B cell (primary cell): ENCODE results near the gene FAM107A. TPM values are rescaled to one million over a fixed set of nuclear protein-coding genes. Genes with fewer than 3 reads are reported as not detected.

Source experiments
- ATAC-seq: fragments of 200-7000 bp; cut with Tn5 transposase; one replicate; pipeline ENCODE4 v1.10.0; 2021; ENCODE audit warnings: low read depth, mild to moderate bottlenecking, moderate number of reproducible peaks, moderate library complexity
- CTCF ChIA-PET: fragments of 350-600 bp; sonication (Branson Sonifier 250); formaldehyde crosslinking; loops from one replicate; lab custom pipeline; 2021; ENCODE audit warnings: antibody characterized with exemption, inconsistent platforms; lab: Charles Lee
- POLR2A ChIA-PET: fragments of 350-600 bp; sonication (Branson Sonifier 250); formaldehyde crosslinking; loops from one replicate; lab custom pipeline; 2021; ENCODE audit warnings: antibody characterized with exemption; lab: Charles Lee
- DNase-seq: peaks from one replicate; pipeline ENCODE4 v3.0.0; 2013
- H2AFZ ChIP-seq: 2 replicates; pipeline ENCODE4 v1.6.1; 2012; ENCODE audit warnings: mild to moderate bottlenecking, low read depth, low read length; ENCODE audit not compliant: insufficient read depth, poor library complexity, severe bottlenecking
- H3K27ac ChIP-seq, 2 donors: 1 replicate in 1 of 2; 2 replicates in 1 of 2; pipeline ENCODE4 v1.5.1; 2012 to 2013; ENCODE audit warnings: low read length in 2 of 2, mild to moderate bottlenecking in 2 of 2, moderate library complexity in 1 of 2
- H3K27me3 ChIP-seq, 4 experiments: fragments of 200-600 bp in 1 of 4; sonication (generic) in 1 of 4; replicated peaks in 1 of 4; 1 replicate in 2 of 4; 2 replicates in 2 of 4; pipeline versions ENCODE4 v1.6.1 to v1.7.0; 2013 to 2016; ENCODE audit warnings: low read length in 3 of 4, mild to moderate bottlenecking in 2 of 4, mixed read lengths in 1 of 4, moderate library complexity in 1 of 4; ENCODE audit not compliant: insufficient read depth in 4 of 4, control insufficient read depth in 3 of 4; ENCODE audit errors: control extremely low read depth in 1 of 4
- H3K36me3 ChIP-seq, 2 experiments: replicated peaks in 1 of 2; 1 replicate in 1 of 2; 2 replicates in 1 of 2; pipeline versions ENCODE4 v1.6.1 to v1.7.1; 2013; ENCODE audit warnings: low read length in 1 of 2; ENCODE audit not compliant: insufficient read depth in 2 of 2, control insufficient read depth in 1 of 2; ENCODE audit errors: control extremely low read depth in 1 of 2, extremely low read depth in 1 of 2
- H3K4me1 ChIP-seq, 2 donors: fragments of 200-600 bp in 1 of 2; sonication (generic) in 1 of 2; 1 replicate in 1 of 2; 2 replicates in 1 of 2; pipeline versions ENCODE4 v1.5.1 to v1.6.1; 2013 to 2017; ENCODE audit warnings: low read length in 2 of 2; ENCODE audit not compliant: control insufficient read depth in 2 of 2, insufficient read depth in 2 of 2
- H3K4me2 ChIP-seq: replicated peaks from 2 replicates; pipeline ENCODE3; 2012; ENCODE audit warnings: mild to moderate bottlenecking, low read depth, low read length; ENCODE audit not compliant: poor library complexity, severe bottlenecking
- H3K4me3 ChIP-seq, 5 experiments: fragments of 200-600 bp in 1 of 5; sonication (generic) in 1 of 5; 1 replicate in 3 of 5; 2 replicates in 2 of 5; pipeline versions ENCODE4 v1.5.1 to v1.7.0; 2011 to 2016; ENCODE audit warnings: low read length in 4 of 5, mild to moderate bottlenecking in 4 of 5, low read depth in 2 of 5, control low read depth in 1 of 5, moderate library complexity in 1 of 5; ENCODE audit not compliant: insufficient read depth in 1 of 5; ENCODE audit errors: control extremely low read depth in 1 of 5, extremely low read depth in 1 of 5
- H3K79me2 ChIP-seq: fragments of 200-600 bp; sonication (generic); one replicate; pipeline ENCODE4 v1.6.0; 2016; ENCODE audit warnings: low read length; ENCODE audit not compliant: control insufficient read depth, insufficient read depth
- H3K9ac ChIP-seq: fragments of 200-600 bp; sonication (generic); 2 replicates; pipeline ENCODE4 v1.6.1; 2017; ENCODE audit warnings: mild to moderate bottlenecking, low read length, moderate library complexity
- H3K9me3 ChIP-seq, 3 donors: one replicate each; pipeline versions ENCODE4 v1.6.1 to v1.7.1; 2013; ENCODE audit warnings: low read length in 2 of 3; ENCODE audit not compliant: control insufficient read depth in 2 of 3, insufficient read depth in 1 of 3; ENCODE audit errors: control extremely low read depth in 1 of 3
- H4K20me1 ChIP-seq: 2 replicates; pipeline ENCODE4 v1.6.0; 2012; ENCODE audit warnings: mild to moderate bottlenecking, low read length; ENCODE audit not compliant: insufficient read depth, control insufficient read depth, poor library complexity, severe bottlenecking
- H3K27ac Mint-ChIP-seq: one replicate; pipeline ENCODE4 v1.8.0; 2021; ENCODE audit warnings: mixed read lengths
- H3K27me3 Mint-ChIP-seq: one replicate; pipeline ENCODE4 v1.8.0; 2021; ENCODE audit warnings: mixed read lengths
- H3K4me1 Mint-ChIP-seq: one replicate; pipeline ENCODE4 v1.8.0; 2021; ENCODE audit warnings: mixed read lengths
- H3K4me3 Mint-ChIP-seq: one replicate; pipeline ENCODE4 v1.8.0; 2021; ENCODE audit warnings: mixed read lengths
- H3K9me3 Mint-ChIP-seq: one replicate; pipeline ENCODE4 v1.8.0; 2022; ENCODE audit warnings: mixed read lengths; ENCODE audit not compliant: insufficient read depth
- CTCF ChIP-seq: fragments of 200-600 bp; IDR thresholded peaks from one replicate; pipeline ENCODE4 v1.8.0; 2022; ENCODE audit warnings: antibody characterized with exemption, mild to moderate bottlenecking
- EZH2 ChIP-seq: IDR thresholded peaks from 2 replicates; pipeline ENCODE4 v1.6.1; 2012; ENCODE audit warnings: borderline replicate concordance, low read depth, mild to moderate bottlenecking, moderate library complexity, low read length; ENCODE audit not compliant: insufficient read depth, poor library complexity, severe bottlenecking
- WGBS: methylation state at CpG from one replicate; pipeline ENCODE4 v1.1.5; 2013; ENCODE audit warnings: missing lambda C conversion rate; ENCODE audit not compliant: insufficient coverage; 5-methylcytosine and 5-hydroxymethylcytosine counted together
- intact Hi-C: fragments of 100-400 bp; cut with micrococcal nuclease; formaldehyde crosslinking; loops from one replicate; pipeline ENCODE4 v1.10.0; 2022
- polyA plus RNA-seq: library from polyadenylated mRNA; depleted of rRNA; stranded (reverse); fragments of >200 nt; gene quantifications from 2 replicates; pipeline ENCODE4 v1.2.3, GENCODE V29; 2012
- total RNA-seq, 2 donors: library from RNA; stranded (reverse); fragments of 120-200 nt in 1 of 2; gene quantifications; 1 replicate in 1 of 2; 2 replicates in 1 of 2; pipeline versions ENCODE4 v1.2.3 to v1.2.4, GENCODE V29; 2013 to 2022

The FAM107A gene
- total and polyA plus RNA-seq, 2 donors (not counting 1 experiment from before 2014, with no cell fraction given), result not detected

- CTCF ChIA-PET, result interaction anchor here (1.4 to 10.3 kb wide), 4 partner anchors 12 to 74 kb away, joined by 3 to 85 read pairs (median 10); partner anchors contain the start of gene KCTD6
- no peak overlapping the region for H3K4me3 Mint-ChIP-seq
- Histone ChIP-seq H3K4me3 (no peak overlapping the region), H4K20me1 (no peaks in the 10 kb centered on the region), H3K9me3 (no peaks in the 10 kb centered on the region), H3K9ac (no peak overlapping the region), H3K4me1 (peaks cover 4 to 6% of the 10 kb centered on the region in 2 donors), H3K27ac (no peak overlapping the region), H3K79me2 (no peaks in the 10 kb centered on the region), H3K36me3 (no peaks in the 10 kb centered on the region), H3K4me2 (no peak overlapping the region), H2AFZ (no peak overlapping the region), H3K27me3 (peaks cover 0 to 4% (median 0%) of the 10 kb centered on the region in 4 experiments)
- H3K27ac Mint-ChIP-seq, result no peak overlapping the region
- no peaks in the 10 kb centered on the region for H3K9me3 Mint-ChIP-seq
- POLR2A ChIA-PET, result no interaction called here
- intact Hi-C loops, result no loop called here
- H3K27me3 Mint-ChIP-seq, result peaks cover 7% of the 10 kb centered on the region
- no peak for ATAC-seq
- TF ChIP-seq EZH2 (no peak), CTCF (no peak)
- H3K4me1 Mint-ChIP-seq, result peaks cover 7% of the 10 kb centered on the region
- DNase-seq, result no peak
- WGBS, result 82% methylated on average over 10 of the region's 12 CpGs
Measured at GRCh38 chr3:58565621-58566397, 11.4 kb downstream of the FAM107A start.
